Measurements from ENCODE around the gene NCKAP5.

The NCKAP5 gene

GRCh38 chr2:133568172-133568571 lies at the start of gene NCKAP5:
TSS of gene NCKAP5 (minus strand) at chr2:133568463. CDS start at chr2:133517526, 50,937 bp downstream.
- H3K27me3 ChIP-seq (ENCODE audit: insufficient read depth, low read length), result no peaks in the 10 kb centered on the region
- no peaks in the 10 kb centered on the region for H3K36me3 ChIP-seq (ENCODE audit: insufficient read depth, low read length)
- H3K79me2 ChIP-seq (ENCODE audit: control insufficient read depth, insufficient read depth, low read length, unreplicated experiment), result no peaks in the 10 kb centered on the region
- H3K4me3 ChIP-seq (ENCODE audit: low read depth, low read length), result peak within 1 kb of the TSS; percentile 48
- H3K27ac ChIP-seq (ENCODE audit: low read depth, low read length), result no peak within 1 kb of the TSS
- peaks cover 15% of the 10 kb centered on the region for H3K4me1 ChIP-seq (ENCODE audit: control insufficient read depth, insufficient read depth, low read length, unreplicated experiment)
- peak within 1 kb of the TSS; percentile 49 for H2AFZ ChIP-seq (ENCODE audit: low read length, unreplicated experiment)

GRCh38 chr2:133609664-133610063 lies 41.4 kb upstream of the NCKAP5 start:
- Histone ChIP-seq H3K4me3 (ENCODE audit: low read depth, low read length) (no peak overlapping the region), H3K36me3 (ENCODE audit: insufficient read depth, low read length) (no peaks in the 10 kb centered on the region)

GRCh38 chr2:133608291-133608690 lies 40.0 kb upstream of the NCKAP5 start:
- Histone ChIP-seq H3K4me3 (ENCODE audit: low read depth, low read length) (no peak overlapping the region), H3K27ac (ENCODE audit: low read depth, low read length) (no peak overlapping the region), H2AFZ (ENCODE audit: low read length, unreplicated experiment) (no peak overlapping the region), H3K79me2 (ENCODE audit: control insufficient read depth, insufficient read depth, low read length, unreplicated experiment) (no peaks in the 10 kb centered on the region), H3K27me3 (ENCODE audit: insufficient read depth, low read length) (peaks cover 26% of the 10 kb centered on the region; the same call in 1 of the 2 replicates), H3K36me3 (ENCODE audit: insufficient read depth, low read length) (no peaks in the 10 kb centered on the region), H3K4me1 (ENCODE audit: control insufficient read depth, insufficient read depth, low read length, unreplicated experiment) (no peaks in the 10 kb centered on the region)

More at GRCh38 chr2:133609664-133610063, 41.4 kb upstream of the NCKAP5 start:
- H3K27ac ChIP-seq (ENCODE audit: low read depth, low read length), result no peak overlapping the region
- H3K79me2 ChIP-seq (ENCODE audit: control insufficient read depth, insufficient read depth, low read length, unreplicated experiment), result no peaks in the 10 kb centered on the region
- no peaks in the 10 kb centered on the region for H3K4me1 ChIP-seq (ENCODE audit: control insufficient read depth, insufficient read depth, low read length, unreplicated experiment)
- H2AFZ ChIP-seq (ENCODE audit: low read length, unreplicated experiment), result no peak overlapping the region
- peaks cover 33% of the 10 kb centered on the region; the same call in 1 of the 2 replicates for H3K27me3 ChIP-seq (ENCODE audit: insufficient read depth, low read length)

- no peaks in the 10 kb centered on the region for H3K36me3 ChIP-seq (ENCODE audit: insufficient read depth, low read length)
- H3K27me3 ChIP-seq (ENCODE audit: insufficient read depth, low read length), result peaks cover 23% of the 10 kb centered on the region; the same call in 1 of the 2 replicates
- no peak overlapping the region for H3K4me3 ChIP-seq (ENCODE audit: low read depth, low read length)
- H3K79me2 ChIP-seq (ENCODE audit: control insufficient read depth, insufficient read depth, low read length, unreplicated experiment), result no peaks in the 10 kb centered on the region
- H3K27ac ChIP-seq (ENCODE audit: low read depth, low read length), result no peak overlapping the region
- H3K4me1 ChIP-seq (ENCODE audit: control insufficient read depth, insufficient read depth, low read length, unreplicated experiment), result no peaks in the 10 kb centered on the region
- no peak overlapping the region for H2AFZ ChIP-seq (ENCODE audit: low read length, unreplicated experiment)
Measured at GRCh38 chr2:133607679-133608078, 39.4 kb upstream of the NCKAP5 start.

GRCh38 chr2:133606616-133607015 lies 38.4 kb upstream of the NCKAP5 start:
- Histone ChIP-seq H3K4me3 (ENCODE audit: low read depth, low read length) (no peak overlapping the region), H2AFZ (ENCODE audit: low read length, unreplicated experiment) (no peak overlapping the region), H3K36me3 (ENCODE audit: insufficient read depth, low read length) (no peaks in the 10 kb centered on the region), H3K79me2 (ENCODE audit: control insufficient read depth, insufficient read depth, low read length, unreplicated experiment) (no peaks in the 10 kb centered on the region), H3K27ac (ENCODE audit: low read depth, low read length) (no peak overlapping the region), H3K4me1 (ENCODE audit: control insufficient read depth, insufficient read depth, low read length, unreplicated experiment) (no peaks in the 10 kb centered on the region), H3K27me3 (ENCODE audit: insufficient read depth, low read length) (peaks cover 16% of the 10 kb centered on the region; the same call in 1 of the 2 replicates)

GRCh38 chr2:133605766-133606137 lies 37.5 kb upstream of the NCKAP5 start:
- Histone ChIP-seq H2AFZ (ENCODE audit: low read length, unreplicated experiment) (no peak overlapping the region), H3K27ac (ENCODE audit: low read depth, low read length) (no peak overlapping the region), H3K4me3 (ENCODE audit: low read depth, low read length) (no peak overlapping the region), H3K4me1 (ENCODE audit: control insufficient read depth, insufficient read depth, low read length, unreplicated experiment) (no peaks in the 10 kb centered on the region), H3K79me2 (ENCODE audit: control insufficient read depth, insufficient read depth, low read length, unreplicated experiment) (no peaks in the 10 kb centered on the region), H3K27me3 (ENCODE audit: insufficient read depth, low read length) (peaks cover 16% of the 10 kb centered on the region; the same call in 1 of the 2 replicates), H3K36me3 (ENCODE audit: insufficient read depth, low read length) (no peaks in the 10 kb centered on the region)

- no peak overlapping the region for H3K27ac ChIP-seq (ENCODE audit: low read depth, low read length)
- H3K27me3 ChIP-seq (ENCODE audit: insufficient read depth, low read length), result peaks cover 11% of the 10 kb centered on the region; the same call in 1 of the 2 replicates
- no peaks in the 10 kb centered on the region for H3K36me3 ChIP-seq (ENCODE audit: insufficient read depth, low read length)
- no peaks in the 10 kb centered on the region for H3K4me1 ChIP-seq (ENCODE audit: control insufficient read depth, insufficient read depth, low read length, unreplicated experiment)
- no peaks in the 10 kb centered on the region for H3K79me2 ChIP-seq (ENCODE audit: control insufficient read depth, insufficient read depth, low read length, unreplicated experiment)
- no peak overlapping the region for H3K4me3 ChIP-seq (ENCODE audit: low read depth, low read length)
- no peak overlapping the region for H2AFZ ChIP-seq (ENCODE audit: low read length, unreplicated experiment)
Measured at GRCh38 chr2:133605011-133605765, 36.9 kb upstream of the NCKAP5 start.

GRCh38 chr2:133603109-133603508 lies 34.8 kb upstream of the NCKAP5 start:
- H3K36me3 ChIP-seq (ENCODE audit: insufficient read depth, low read length), result no peaks in the 10 kb centered on the region
- no peak overlapping the region for H3K4me3 ChIP-seq (ENCODE audit: low read depth, low read length)
- no peaks in the 10 kb centered on the region for H3K27me3 ChIP-seq (ENCODE audit: insufficient read depth, low read length)
- no peak overlapping the region for H3K27ac ChIP-seq (ENCODE audit: low read depth, low read length)
- H2AFZ ChIP-seq (ENCODE audit: low read length, unreplicated experiment), result no peak overlapping the region
- H3K4me1 ChIP-seq (ENCODE audit: control insufficient read depth, insufficient read depth, low read length, unreplicated experiment), result no peaks in the 10 kb centered on the region
- no peaks in the 10 kb centered on the region for H3K79me2 ChIP-seq (ENCODE audit: control insufficient read depth, insufficient read depth, low read length, unreplicated experiment)

GRCh38 chr2:133602538-133602937 lies 34.3 kb upstream of the NCKAP5 start:
- Histone ChIP-seq H3K79me2 (ENCODE audit: control insufficient read depth, insufficient read depth, low read length, unreplicated experiment) (no peaks in the 10 kb centered on the region), H3K36me3 (ENCODE audit: insufficient read depth, low read length) (no peaks in the 10 kb centered on the region), H3K27ac (ENCODE audit: low read depth, low read length) (no peak overlapping the region), H3K4me3 (ENCODE audit: low read depth, low read length) (no peak overlapping the region), H2AFZ (ENCODE audit: low read length, unreplicated experiment) (no peak overlapping the region), H3K4me1 (ENCODE audit: control insufficient read depth, insufficient read depth, low read length, unreplicated experiment) (no peaks in the 10 kb centered on the region), H3K27me3 (ENCODE audit: insufficient read depth, low read length) (no peaks in the 10 kb centered on the region)

- Histone ChIP-seq H3K4me1 (ENCODE audit: control insufficient read depth, insufficient read depth, low read length, unreplicated experiment) (no peaks in the 10 kb centered on the region), H2AFZ (ENCODE audit: low read length, unreplicated experiment) (no peak overlapping the region), H3K4me3 (ENCODE audit: low read depth, low read length) (no peak overlapping the region), H3K27me3 (ENCODE audit: insufficient read depth, low read length) (peaks cover 12% of the 10 kb centered on the region; the same call in 1 of the 2 replicates), H3K27ac (ENCODE audit: low read depth, low read length) (no peak overlapping the region), H3K36me3 (ENCODE audit: insufficient read depth, low read length) (no peaks in the 10 kb centered on the region), H3K79me2 (ENCODE audit: control insufficient read depth, insufficient read depth, low read length, unreplicated experiment) (no peaks in the 10 kb centered on the region)
Measured at GRCh38 chr2:133600266-133600928, 32.1 kb upstream of the NCKAP5 start.

GRCh38 chr2:133599811-133600210 lies 31.5 kb upstream of the NCKAP5 start:
- Histone ChIP-seq H3K36me3 (ENCODE audit: insufficient read depth, low read length) (no peaks in the 10 kb centered on the region), H3K4me1 (ENCODE audit: control insufficient read depth, insufficient read depth, low read length, unreplicated experiment) (no peaks in the 10 kb centered on the region), H2AFZ (ENCODE audit: low read length, unreplicated experiment) (no peak overlapping the region), H3K4me3 (ENCODE audit: low read depth, low read length) (no peak overlapping the region), H3K27me3 (ENCODE audit: insufficient read depth, low read length) (peaks cover 14% of the 10 kb centered on the region; the same call in 1 of the 2 replicates), H3K79me2 (ENCODE audit: control insufficient read depth, insufficient read depth, low read length, unreplicated experiment) (no peaks in the 10 kb centered on the region), H3K27ac (ENCODE audit: low read depth, low read length) (no peak overlapping the region)

Measured in ACC112 (cell line).